MM.1S (cell line): ENCODE data around the gene RXYLT1.

Experiments
- DNase-seq: peaks from one replicate; pipeline ENCODE4 v3.0.0-alpha.2; 2015
- H2AFZ ChIP-seq: fragments of 300-600 bp; sonication (generic); 2 replicates; pipeline ENCODE4 v1.6.0; 2016; ENCODE audit warnings: antibody characterized with exemption, low read length
- H3F3A ChIP-seq: fragments of 300-600 bp; sonication (generic); 2 replicates; pipeline ENCODE4 v1.6.1; 2016; ENCODE audit warnings: mild to moderate bottlenecking, antibody characterized with exemption, low read length, moderate library complexity, mixed read lengths; ENCODE audit not compliant: insufficient read depth
- H3K27ac ChIP-seq: fragments of 300-600 bp; sonication (generic); 2 replicates; pipeline ENCODE4 v1.5.1; 2016; ENCODE audit warnings: mild to moderate bottlenecking, low read length
- H3K27me3 ChIP-seq: fragments of 300-600 bp; sonication (generic); replicated peaks from 2 replicates; pipeline ENCODE4 v1.6.0; 2016; ENCODE audit warnings: low read length; ENCODE audit not compliant: insufficient read depth
- H3K36me3 ChIP-seq: fragments of 300-600 bp; sonication (generic); replicated peaks from 2 replicates; pipeline ENCODE4 v1.6.1; 2016; ENCODE audit warnings: mild to moderate bottlenecking, low read length, mixed read lengths; ENCODE audit not compliant: insufficient read depth
- H3K4me1 ChIP-seq: fragments of 300-600 bp; sonication (generic); 2 replicates; pipeline ENCODE4 v1.6.1; 2016; ENCODE audit warnings: low read length, mixed read lengths
- H3K4me2 ChIP-seq: fragments of 300-600 bp; sonication (generic); 2 replicates; pipeline ENCODE4 v1.6.0; 2016; ENCODE audit warnings: low read depth, low read length
- H3K4me3 ChIP-seq: fragments of 300-600 bp; sonication (generic); 2 replicates; pipeline ENCODE4 v1.5.1; 2016; ENCODE audit warnings: low read length, mixed read lengths
- H3K79me2 ChIP-seq: fragments of 300-600 bp; sonication (generic); 2 replicates; pipeline ENCODE4 v1.6.1; 2016; ENCODE audit warnings: mixed run types, low read length, mixed read lengths
- H3K9ac ChIP-seq: fragments of 300-600 bp; sonication (generic); 2 replicates; pipeline ENCODE4 v1.6.1; 2016; ENCODE audit warnings: low read length, mixed read lengths
- H3K9me2 ChIP-seq: fragments of 300-600 bp; sonication (generic); replicated peaks from 2 replicates; pipeline ENCODE4 v1.6.1; 2016; ENCODE audit warnings: mild to moderate bottlenecking, low read length, mixed read lengths; ENCODE audit not compliant: insufficient read depth
- H3K9me3 ChIP-seq: fragments of 300-600 bp; sonication (generic); replicated peaks from 2 replicates; pipeline ENCODE4 v1.6.1; 2016; ENCODE audit warnings: mild to moderate bottlenecking, low read length, mixed read lengths; ENCODE audit not compliant: insufficient read depth
- H4K20me1 ChIP-seq: fragments of 300-600 bp; sonication (generic); 2 replicates; pipeline ENCODE4 v1.6.1; 2016; ENCODE audit warnings: mild to moderate bottlenecking, low read length, moderate library complexity, mixed read lengths; ENCODE audit not compliant: insufficient read depth
- CTCF ChIP-seq: fragments of 300-600 bp; sonication (generic); IDR thresholded peaks from 2 replicates; pipeline ENCODE4 v1.5.1; 2016; ENCODE audit warnings: antibody characterized with exemption, low read length, mixed read lengths
- EZH2 ChIP-seq: fragments of 300-600 bp; sonication (generic); optimal IDR thresholded peaks from 2 replicates; pipeline ENCODE3; 2017; ENCODE audit warnings: low read depth, mild to moderate bottlenecking, antibody characterized with exemption, low read length, mixed read lengths
- EZH2phosphoT487 ChIP-seq: fragments of 300-600 bp; sonication (generic); IDR thresholded peaks from 2 replicates; pipeline ENCODE4 v1.6.1; 2018; ENCODE audit warnings: antibody characterized with exemption, low read length

The RXYLT1 gene

GRCh38 chr12:63828867-63829266, 49.2 kb downstream of the RXYLT1 start:
- Histone ChIP-seq H3K9ac (no peak overlapping the region), H3K36me3 (no peaks in the 10 kb centered on the region), H3K9me2 (no peaks in the 10 kb centered on the region), H3K4me1 (peaks cover 4% of the 10 kb centered on the region; the same call in 1 of the 2 replicates), H4K20me1 (no peaks in the 10 kb centered on the region), H3F3A (no peaks in the 10 kb centered on the region), H3K4me2 (no peak overlapping the region), H3K79me2 (no peaks in the 10 kb centered on the region), H3K27ac (no peak overlapping the region), H3K4me3 (no peak overlapping the region), H3K27me3 (no peaks in the 10 kb centered on the region), H2AFZ (no peak overlapping the region), H3K9me3 (no peaks in the 10 kb centered on the region)
- DNase-seq: no peak
- TF ChIP-seq EZH2 (no peak), CTCF (no peak), EZH2phosphoT487 (no peak)

- H3F3A ChIP-seq: peaks cover 6% of the 10 kb centered on the region; the same call in 1 of the 2 replicates
These were observed 56.3 kb downstream of the RXYLT1 start for GRCh38 chr12:63836046-63836445.

GRCh38 chr12:63836936-63837335, 57.2 kb downstream of the RXYLT1 start:
- Histone ChIP-seq H4K20me1 (no peaks in the 10 kb centered on the region), H3K9ac (no peak overlapping the region), H3K27ac (no peak overlapping the region), H2AFZ (no peak overlapping the region), H3K4me2 (no peak overlapping the region), H3K27me3 (no peaks in the 10 kb centered on the region), H3K36me3 (no peaks in the 10 kb centered on the region), H3K4me1 (peaks cover 5% of the 10 kb centered on the region), H3K79me2 (no peaks in the 10 kb centered on the region), H3K9me2 (no peaks in the 10 kb centered on the region), H3K9me3 (no peaks in the 10 kb centered on the region), H3F3A (peaks cover 6% of the 10 kb centered on the region; the same call in 1 of the 2 replicates), H3K4me3 (no peak overlapping the region)
- no peak for DNase-seq
- TF ChIP-seq EZH2phosphoT487 (no peak), CTCF (no peak), EZH2 (no peak)

More at GRCh38 chr12:63836046-63836445, 56.3 kb downstream of the RXYLT1 start:
- no peaks in the 10 kb centered on the region for H3K36me3 ChIP-seq
- H3K4me2 ChIP-seq: no peak overlapping the region
- H3K27me3 ChIP-seq: no peaks in the 10 kb centered on the region
- no peak for TF ChIP-seq EZH2
- no peak for TF ChIP-seq EZH2phosphoT487
- TF ChIP-seq CTCF: no peak
- no peak overlapping the region for H3K27ac ChIP-seq
- DNase-seq: no peak
- no peak overlapping the region for H3K9ac ChIP-seq
- H3K79me2 ChIP-seq: no peaks in the 10 kb centered on the region
- H2AFZ ChIP-seq: no peak overlapping the region
- peaks cover 5% of the 10 kb centered on the region for H3K4me1 ChIP-seq
- no peaks in the 10 kb centered on the region for H4K20me1 ChIP-seq
- H3K9me2 ChIP-seq: no peaks in the 10 kb centered on the region
- H3K4me3 ChIP-seq: no peak overlapping the region
- H3K9me3 ChIP-seq: no peaks in the 10 kb centered on the region
